Thoracic aorta endothelial cell (primary cell): ENCODE results near the gene CGB3. TPM values are rescaled to one million over a fixed set of nuclear protein-coding genes. Genes with fewer than 3 reads are reported as not detected.

Experiments
- small RNA-seq: library from RNA; depleted of rRNA; stranded (forward); fragments of <200 nt; gene quantifications from one replicate; pipeline ENCODE3, GENCODE V24; 2012
- total RNA-seq: library from RNA; depleted of rRNA; stranded (reverse); fragments of >200 nt; gene quantifications from 2 replicates; pipeline ENCODE4 v1.2.3, GENCODE V29; 2012

Gene CGB3
- not detected in 2 replicates for total RNA-seq

DNA sequence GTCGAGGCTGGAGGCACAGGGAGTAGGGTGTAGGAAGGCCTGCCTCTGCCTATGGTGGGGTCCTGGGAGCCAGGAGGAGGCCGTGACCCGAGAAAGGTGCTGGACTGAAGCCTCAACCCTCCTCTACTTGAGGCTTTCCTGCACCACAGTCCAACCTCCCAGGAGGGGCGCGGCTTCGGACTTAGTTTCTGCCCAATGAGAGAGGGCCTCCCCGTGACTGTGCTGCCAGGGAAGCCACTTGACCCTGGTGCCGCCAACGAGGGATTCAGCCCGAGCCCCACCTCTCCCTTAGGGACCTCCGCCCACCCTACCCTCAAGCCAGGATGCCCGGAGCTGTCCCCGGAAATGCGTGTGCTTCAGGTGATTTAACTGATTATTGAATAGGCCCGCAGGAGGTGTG is at the start of gene CGB3:
Gene CGB3 (minus strand): TSS at position 101 of the 400 bp plus-strand sequence. CDS start 362 bp downstream, outside the sequence.

DNA sequence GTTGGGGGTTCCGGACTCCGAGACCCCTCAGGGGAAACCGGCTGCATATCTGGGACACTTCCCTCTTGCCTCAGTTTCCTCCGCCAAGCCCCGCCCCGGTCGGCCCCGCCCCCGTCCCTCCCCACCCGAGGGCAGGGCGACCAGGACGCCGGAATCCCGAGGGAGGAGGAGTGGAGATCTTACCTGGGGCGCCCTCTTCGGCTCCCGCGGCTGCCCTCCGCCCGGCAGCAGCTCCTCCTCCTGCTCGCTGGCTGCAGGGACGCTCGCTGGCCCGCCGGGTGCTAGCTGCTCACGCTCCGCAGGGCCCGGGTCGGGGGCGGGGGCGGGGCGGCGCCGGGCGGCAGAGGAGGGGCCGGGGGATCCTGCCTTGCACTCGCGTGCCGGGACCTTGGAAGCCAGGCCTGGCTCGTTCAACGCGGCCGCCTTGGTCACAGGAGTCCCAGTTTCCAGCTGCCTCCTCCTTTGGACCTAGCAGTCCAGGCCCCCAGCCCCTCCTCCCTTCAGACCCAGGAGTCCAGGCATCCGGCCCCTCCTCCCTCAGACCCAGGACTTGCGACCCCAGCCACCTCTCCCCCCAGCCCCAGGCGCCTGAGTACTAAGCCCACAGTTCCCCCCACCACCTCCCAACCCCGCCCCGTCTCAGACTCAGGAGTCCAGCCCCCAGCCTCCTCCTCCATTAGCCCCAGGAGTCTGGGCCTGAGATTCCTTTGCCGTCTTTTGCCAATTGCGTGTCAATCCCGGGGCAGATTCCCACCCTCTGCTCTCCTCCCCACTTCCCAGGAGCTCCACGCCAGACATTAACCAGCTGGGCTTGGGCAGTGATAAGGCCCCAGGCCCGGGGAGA is 40.9 kb upstream of the CGB3 start, which contains the start of gene NTF4:
Gene NTF4 (minus strand): TSS at position 51 of the 844 bp plus-strand sequence. CDS start 2,821 bp downstream, outside the sequence.

DNA sequence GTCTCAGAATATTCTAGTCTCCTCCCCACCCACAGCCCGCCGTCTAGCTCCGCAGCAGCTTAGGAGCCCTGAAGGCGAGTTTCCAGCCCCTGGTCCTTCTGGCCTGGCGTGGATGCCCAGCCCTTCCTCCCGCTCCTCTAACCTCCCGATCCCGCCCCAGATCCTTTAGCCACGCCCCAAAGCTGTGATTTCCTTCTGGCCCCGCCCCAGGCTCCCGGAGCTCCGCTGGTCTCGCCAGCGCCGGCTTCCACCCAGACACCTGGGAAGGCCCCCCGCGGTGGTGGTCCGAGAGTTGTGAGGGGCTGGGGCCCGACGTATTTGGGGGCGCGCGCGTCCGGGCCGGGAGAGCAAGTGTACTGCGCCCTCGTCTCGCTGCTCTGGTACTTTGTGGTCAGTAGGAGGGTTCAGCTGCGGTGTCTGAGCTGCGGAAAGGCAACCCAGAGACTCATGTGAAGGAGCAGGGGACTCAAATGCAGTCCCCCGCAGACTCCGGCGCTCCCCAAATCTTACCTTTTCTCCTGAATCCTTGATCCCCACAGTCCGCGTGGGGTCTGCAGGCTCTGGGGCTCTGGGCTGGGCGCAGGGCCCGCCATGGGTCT is 33.6 kb upstream of the CGB3 start, which contains the start of gene CGB7:
Gene CGB7 (minus strand): TSS at position 114 of the 599 bp plus-strand sequence. CDS start 2,374 bp downstream, outside the sequence.

GRCh38 chr19:49049011-49049410 is 24.9 kb upstream of the CGB3 start, which contains the start of gene CGB8:
TSS of gene CGB8 (minus strand) at chr19:49049111. CDS start at chr19:49048739, 372 bp downstream.

GRCh38 chr19:49043548-49043947 is 19.4 kb upstream of the CGB3 start, which contains the start of gene CGB5:
TSS of gene CGB5 (plus strand) at chr19:49043848. CDS start at chr19:49044210, 362 bp downstream.

DNA sequence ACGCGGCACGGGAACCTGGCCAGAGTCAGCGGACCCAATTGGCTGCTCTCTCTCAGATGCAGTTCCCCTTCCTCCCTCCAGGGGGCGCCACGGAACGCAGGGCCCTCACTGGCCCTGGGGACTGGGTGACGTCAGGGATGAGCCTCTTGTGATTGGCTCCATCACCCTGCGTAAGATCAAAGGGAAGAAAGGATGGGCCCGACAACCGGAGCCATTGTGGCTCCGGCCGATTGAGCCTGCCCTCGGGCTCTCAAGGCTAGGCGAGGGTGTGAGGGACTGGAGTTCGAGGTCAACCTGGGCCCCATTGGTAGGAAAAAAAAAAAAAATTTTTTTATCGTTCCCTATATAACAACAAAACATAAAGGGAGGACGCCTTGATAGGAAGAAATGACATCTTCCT is 12.7 kb upstream of the CGB3 start, which contains the start of gene CGB1:
Gene CGB1 (minus strand): TSS at position 81 of the 400 bp plus-strand sequence. CDS start 184 bp downstream, outside the sequence.

GRCh38 chr19:49031642-49032301 is 7.6 kb upstream of the CGB3 start, which contains the start of gene CGB2:
TSS of gene CGB2 (plus strand) at chr19:49031890. CDS start at chr19:49032096, 206 bp downstream.

GRCh38 chr19:49017041-49017665 is 7.0 kb downstream of the CGB3 start, which contains the start of gene LHB:
TSS of gene LHB (minus strand) at chr19:49017091. CDS start at chr19:49017081, 10 bp downstream.

DNA sequence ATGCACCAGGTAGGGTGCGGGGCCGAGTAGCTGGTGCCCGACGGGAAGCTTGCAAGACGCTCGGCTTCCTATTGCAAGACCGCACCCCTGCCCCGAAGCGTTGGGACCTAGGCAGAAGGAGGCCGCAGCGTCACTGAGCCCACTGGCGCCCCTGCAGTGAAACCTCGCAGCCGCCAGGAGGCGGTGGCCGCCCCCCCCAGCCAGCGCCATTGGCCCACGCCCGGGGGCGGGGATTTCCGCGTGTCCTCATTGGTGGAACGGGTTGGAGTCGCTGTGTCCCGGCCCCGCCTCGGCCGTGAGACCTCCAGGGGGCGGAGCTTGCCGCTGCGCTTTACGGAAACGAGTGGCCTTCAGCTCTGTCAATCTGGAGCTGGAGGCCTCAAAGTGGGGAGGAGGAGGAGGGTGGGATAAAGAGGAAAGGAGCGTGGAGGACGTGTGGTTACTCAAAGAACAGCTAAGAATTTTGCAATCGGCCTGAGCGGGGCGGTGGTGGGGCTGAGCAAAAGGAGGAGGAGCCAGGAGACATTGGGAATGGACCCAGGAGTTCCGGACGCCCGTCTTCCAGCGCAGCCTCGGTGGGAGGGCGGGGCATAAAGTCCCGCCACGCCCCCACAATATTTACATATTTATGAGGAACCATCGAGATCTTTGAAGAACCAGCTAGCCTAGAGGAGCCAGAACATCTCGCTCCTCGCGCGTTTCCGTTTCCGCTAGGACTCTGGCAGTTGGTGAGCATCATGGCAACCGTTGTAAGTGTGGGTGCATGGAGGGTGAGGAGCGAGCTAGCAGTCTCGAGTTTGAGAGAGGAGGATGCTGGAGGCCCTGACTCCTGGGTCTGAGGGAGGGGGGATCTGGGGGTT is 30.7 kb downstream of the CGB3 start, which contains the start of the genes GYS1 and RUVBL2:
Gene GYS1 (minus strand): TSS at position 135 of the 860 bp plus-strand sequence. CDS start 197 bp downstream, outside the sequence.
Gene RUVBL2 (plus strand): TSS at position 713 of the 860 bp plus-strand sequence. CDS start 25 bp downstream, at position 738.

Small RNA genes lying within 50 kb of the gene (small RNA-seq; reads per million reads assigned to genes)
- gene MIR6798: not detected

Other genes starting within 250 kb of the CGB3 start
- gene BCAT2, start 213.3 kb downstream of the CGB3 start, total RNA-seq: 34.8 and 44.5 TPM in 2 replicates
- 2.7 and 6.2 TPM in 2 replicates for gene HSD17B14, start 187.8 kb downstream of the CGB3 start, total RNA-seq
- 4.4 and 5.6 TPM in 2 replicates for gene PLEKHA4, start 155.7 kb downstream of the CGB3 start, total RNA-seq
- 35.7 and 43.0 TPM in 2 replicates for gene PPP1R15A, start 151.9 kb downstream of the CGB3 start, total RNA-seq
- gene TULP2, start 125.6 kb downstream of the CGB3 start, total RNA-seq: 0.40 TPM in 1 of 2 replicates, not detected in the other
- 193 and 203 TPM in 2 replicates for gene NUCB1, start 124.0 kb downstream of the CGB3 start, total RNA-seq
- not detected in 2 replicates for gene DHDH, start 90.6 kb downstream of the CGB3 start, total RNA-seq
- 81.7 and 89.2 TPM in 2 replicates for gene BAX, start 69.5 kb downstream of the CGB3 start, total RNA-seq
- 1,330 and 1,646 TPM in 2 replicates for gene FTL, start 59.0 kb downstream of the CGB3 start, total RNA-seq
- gene GYS1, start 31.0 kb downstream of the CGB3 start, total RNA-seq: 45.9 and 46.9 TPM in 2 replicates
- 152 and 220 TPM in 2 replicates for gene RUVBL2, start 30.4 kb downstream of the CGB3 start, total RNA-seq
- gene LHB, start 7.2 kb downstream of the CGB3 start, total RNA-seq: not detected in 2 replicates
- gene CGB2, start 7.6 kb upstream of the CGB3 start, total RNA-seq: not detected in 2 replicates
- not detected in 2 replicates for gene CGB1, start 12.6 kb upstream of the CGB3 start, total RNA-seq
- gene CGB5, start 19.5 kb upstream of the CGB3 start, total RNA-seq: 0.22 TPM in 1 of 2 replicates, not detected in the other
- gene CGB8, start 24.8 kb upstream of the CGB3 start, total RNA-seq: not detected in 2 replicates
- 0.13 and 0.29 TPM in 2 replicates for gene CGB7, start 33.4 kb upstream of the CGB3 start, total RNA-seq
- gene NTF4, start 40.5 kb upstream of the CGB3 start, total RNA-seq: not detected in 2 replicates
- gene KCNA7, start 48.4 kb upstream of the CGB3 start, total RNA-seq: not detected in 2 replicates
- 169 and 205 TPM in 2 replicates for gene SNRNP70, start 61.1 kb upstream of the CGB3 start, total RNA-seq
- 0.93 and 1.1 TPM in 2 replicates for gene LIN7B, start 90.0 kb upstream of the CGB3 start, total RNA-seq
- 0.80 and 0.93 TPM in 2 replicates for gene C19orf73, start 94.8 kb upstream of the CGB3 start, total RNA-seq
- 1.7 and 3.2 TPM in 2 replicates for gene PPFIA3, start 95.2 kb upstream of the CGB3 start, total RNA-seq
- not detected in 2 replicates for gene HRC, start 131.1 kb upstream of the CGB3 start, total RNA-seq
- gene TRPM4, start 133.5 kb upstream of the CGB3 start, total RNA-seq: 14.1 and 16.5 TPM in 2 replicates